Suprapubic skin (tissue), 4 donors: ENCODE measurements around the gene NLRC5. TPM values are rescaled to one million over a fixed set of nuclear protein-coding genes. Genes with fewer than 3 reads are reported as not detected.

ENCODE experiments used
- DNase-seq, 2 donors: peaks; one replicate each; pipeline ENCODE4 v3.0.0-alpha.2; 2019; ENCODE audit warnings: low spot score in 2 of 2
- H3K27ac ChIP-seq: fragments of 200-600 bp; sonication (generic); one replicate; pipeline ENCODE4 v1.5.1; 2019
- H3K27me3 ChIP-seq: fragments of 200-600 bp; sonication (generic); one replicate; pipeline ENCODE4 v1.5.1; 2019
- H3K36me3 ChIP-seq: fragments of 200-600 bp; sonication (generic); one replicate; pipeline ENCODE4 v1.5.1; 2019
- H3K4me1 ChIP-seq: fragments of 200-600 bp; sonication (generic); one replicate; pipeline ENCODE4 v1.5.1; 2019
- H3K4me3 ChIP-seq: fragments of 200-600 bp; sonication (generic); one replicate; pipeline ENCODE4 v1.5.1; 2019; ENCODE audit warnings: mild to moderate bottlenecking
- H3K9me3 ChIP-seq: fragments of 200-600 bp; sonication (generic); one replicate; pipeline ENCODE4 v1.5.1; 2019
- CTCF ChIP-seq, 2 donors: fragments of 200-600 bp in 1 of 2; fragments of 450-650 bp in 1 of 2; sonication (generic) in 1 of 2; IDR thresholded peaks; one replicate each; pipeline ENCODE4 v1.5.1; 2016 to 2019; ENCODE audit warnings: antibody characterized with exemption in 2 of 2, mild to moderate bottlenecking in 1 of 2, moderate library complexity in 1 of 2
- EP300 ChIP-seq: sonication (generic); formaldehyde crosslinking; IDR thresholded peaks from one replicate; pipeline ENCODE4 v1.6.1; 2017; ENCODE audit warnings: antibody characterized with exemption
- POLR2A ChIP-seq, 2 donors: fragments of 450-650 bp; IDR thresholded peaks; one replicate each; pipeline ENCODE4 v1.6.1; 2017; ENCODE audit warnings: antibody characterized with exemption in 2 of 2, mild to moderate bottlenecking in 2 of 2, moderate library complexity in 2 of 2
- POLR2AphosphoS5 ChIP-seq, 3 donors: sonication (generic); formaldehyde crosslinking; IDR thresholded peaks; one replicate each; pipeline ENCODE4 v1.6.1; 2017; ENCODE audit warnings: antibody characterized with exemption in 3 of 3
- WGBS: methylation state at CpG from one replicate; pipeline ENCODE4 v1.1.5; 2018; 5-methylcytosine and 5-hydroxymethylcytosine counted together
- total RNA-seq, 4 donors: library from RNA; depleted of rRNA; stranded (reverse); fragments of >200 nt; gene quantifications; one replicate each; pipeline ENCODE4 v1.1.0, GENCODE V29; 2016

NLRC5 gene
- total RNA-seq, 4 donors from 2014 or later = 36.9 to 133 (median 54.4) TPM

- TF ChIP-seq POLR2A (IDR thresholded peaks at IDR 0.05) = no peak
- no peak for TF ChIP-seq POLR2AphosphoS5 (IDR thresholded peaks at IDR 0.05)
- TF ChIP-seq CTCF (IDR thresholded peaks at IDR 0.05) = peak; percentile 72 to 89
- no peak for TF ChIP-seq EP300
- Histone ChIP-seq H3K36me3 (no peaks in the 10 kb centered on the region), H3K27me3 (no peaks in the 10 kb centered on the region), H3K4me3 (no peak overlapping the region), H3K9me3 (no peaks in the 10 kb centered on the region), H3K4me1 (peaks cover 14% of the 10 kb centered on the region), H3K27ac (no peak overlapping the region)
- peak; percentile 91 to 95 for DNase-seq
- 54% methylated on average over 30 of the region's 30 CpGs for WGBS
Measured at GRCh38 chr16:56964243-56965148, 24.9 kb upstream of the NLRC5 start.

- peaks cover 14% of the 10 kb centered on the region for H3K4me1 ChIP-seq
- no peak overlapping the region for H3K4me3 ChIP-seq
- H3K9me3 ChIP-seq = no peaks in the 10 kb centered on the region
- DNase-seq = no peak
- 74% methylated on average over 10 of the region's 12 CpGs for WGBS
- no peak overlapping the region for H3K27ac ChIP-seq
- H3K36me3 ChIP-seq = no peaks in the 10 kb centered on the region
- H3K27me3 ChIP-seq = no peaks in the 10 kb centered on the region
- TF ChIP-seq POLR2AphosphoS5 (IDR thresholded peaks at IDR 0.05) (no peak), POLR2A (IDR thresholded peaks at IDR 0.05) (no peak), CTCF (IDR thresholded peaks at IDR 0.05) (no peak), EP300 (no peak)
Measured at GRCh38 chr16:56965149-56966092, 23.9 kb upstream of the NLRC5 start.

- peaks cover 14% of the 10 kb centered on the region for H3K4me1 ChIP-seq
- no peaks in the 10 kb centered on the region for H3K27me3 ChIP-seq
- H3K9me3 ChIP-seq = no peaks in the 10 kb centered on the region
- DNase-seq = no peak
- 74% methylated on average over 3 of the region's 3 CpGs for WGBS
- no peaks in the 10 kb centered on the region for H3K36me3 ChIP-seq
- TF ChIP-seq POLR2A (IDR thresholded peaks at IDR 0.05) = no peak
- TF ChIP-seq EP300 = no peak
- TF ChIP-seq CTCF (IDR thresholded peaks at IDR 0.05) = no peak
- TF ChIP-seq POLR2AphosphoS5 (IDR thresholded peaks at IDR 0.05) = no peak
- H3K27ac ChIP-seq = no peak overlapping the region
- no peak overlapping the region for H3K4me3 ChIP-seq
Measured at GRCh38 chr16:56966093-56966475, 23.3 kb upstream of the NLRC5 start.

- no peaks in the 10 kb centered on the region for H3K36me3 ChIP-seq
- H3K27me3 ChIP-seq = no peaks in the 10 kb centered on the region
- H3K4me1 ChIP-seq = peaks cover 8% of the 10 kb centered on the region
- no peak overlapping the region for H3K27ac ChIP-seq
- DNase-seq = no peak
- 21% methylated on average over 2 of the region's 2 CpGs for WGBS
- H3K9me3 ChIP-seq = no peaks in the 10 kb centered on the region
- no peak overlapping the region for H3K4me3 ChIP-seq
- no peak for TF ChIP-seq POLR2A (IDR thresholded peaks at IDR 0.05)
- TF ChIP-seq EP300 = no peak
- TF ChIP-seq CTCF (IDR thresholded peaks at IDR 0.05) = no peak
Measured at GRCh38 chr16:56967733-56968132, 21.6 kb upstream of the NLRC5 start.

- no peak for TF ChIP-seq EP300
- TF ChIP-seq CTCF (IDR thresholded peaks at IDR 0.05) = no peak
- no peak for TF ChIP-seq POLR2A (IDR thresholded peaks at IDR 0.05)
- TF ChIP-seq POLR2AphosphoS5 (IDR thresholded peaks at IDR 0.05) = no peak
- DNase-seq = no peak
- Histone ChIP-seq H3K27ac (no peak overlapping the region), H3K4me1 (peaks cover 2% of the 10 kb centered on the region), H3K36me3 (no peaks in the 10 kb centered on the region), H3K27me3 (no peaks in the 10 kb centered on the region), H3K4me3 (no peak overlapping the region), H3K9me3 (no peaks in the 10 kb centered on the region)
- WGBS = 94% methylated on average over 7 of the region's 7 CpGs
Measured at GRCh38 chr16:56969769-56970168, 19.6 kb upstream of the NLRC5 start.
